HCT116 (cell line): ENCODE measurements around the gene STOML2. TPM values are rescaled to one million over a fixed set of nuclear protein-coding genes. Genes with fewer than 3 reads are reported as not detected.

Source experiments
- ATAC-seq: fragments of 200-7000 bp; cut with Tn5 transposase; 2 replicates; pipeline ENCODE4 v1.9.1; 2020; ENCODE audit warnings: mild to moderate bottlenecking, moderate library complexity
- BruUV-seq: library from RNA; stranded (reverse); fragments of 400-500 nt; replicated peaks from 2 replicates; lab custom pipeline; 2021; lab: Mats Ljungman, UMichigan
- CTCF ChIA-PET: fragments of 300-600 bp; sonication (Branson Sonifier 250); formaldehyde crosslinking; loops from one replicate; lab custom pipeline; 2021; ENCODE audit warnings: antibody characterized with exemption; lab: Charles Lee
- POLR2A ChIA-PET: fragments of 300-600, 350-600 bp; sonication (Branson Sonifier 250); formaldehyde crosslinking; loops from one replicate; lab custom pipeline; 2021; ENCODE audit warnings: antibody characterized with exemption; lab: Charles Lee
- RAD21 ChIA-PET, 2 experiments: fragments of 300-600 bp; sonication (Branson Sonifier 250); formaldehyde crosslinking; loops; one replicate each; lab custom pipeline; 2023; ENCODE audit warnings: low total read pairs in 2 of 2; ENCODE audit not compliant: uncharacterized antibody in 2 of 2, unreplicated experiment in 2 of 2, low non-redundant PET in 1 of 2; lab: Charles Lee
- DNase-seq: peaks from one replicate; pipeline ENCODE4 v3.0.0-alpha.2; 2010; ENCODE audit warnings: low read depth, low spot score
- H2AFZ ChIP-seq: fragments of 200-600 bp; shearing (Covaris generic), sonication (generic); 2 replicates; pipeline ENCODE4 v1.6.1; 2017; ENCODE audit warnings: low read depth, mixed run types, mixed read lengths, antibody characterized with exemption, low read length; ENCODE audit not compliant: poor library complexity, severe bottlenecking
- H3K27ac ChIP-seq: 2 replicates; pipeline ENCODE4 v1.5.1; 2012; ENCODE audit warnings: low read depth, low read length
- H3K27me3 ChIP-seq: fragments of 200-600 bp; sonication (generic); 2 replicates; pipeline ENCODE4 v1.6.1; 2016; ENCODE audit warnings: mixed run types, low read length, mixed read lengths; ENCODE audit not compliant: insufficient read depth
- H3K36me3 ChIP-seq, 2 experiments: fragments of 200-500 bp in 1 of 2; fragments of 200-600 bp in 1 of 2; sonication (Bioruptor generic) in 1 of 2; sonication (generic) in 1 of 2; 2 replicates each; pipeline versions ENCODE4 v1.5.1 to v1.6.1; 2014 to 2016; ENCODE audit warnings: low read length in 2 of 2, inconsistent platforms in 1 of 2, mixed read lengths in 1 of 2, mixed run types in 1 of 2; ENCODE audit not compliant: insufficient read depth in 2 of 2, control insufficient read depth in 1 of 2
- H3K4me1 ChIP-seq, 2 experiments: fragments of 200-600 bp in 1 of 2; sonication (generic) in 1 of 2; 2 replicates each; pipeline versions ENCODE4 v1.5.1 to v1.6.1; 2012 to 2017; ENCODE audit warnings: low read length in 2 of 2, inconsistent platforms in 1 of 2, mild to moderate bottlenecking in 1 of 2, mixed read lengths in 1 of 2, mixed run types in 1 of 2, moderate library complexity in 1 of 2; ENCODE audit not compliant: insufficient read depth in 2 of 2, control insufficient read depth in 1 of 2
- H3K4me2 ChIP-seq: fragments of 200-600 bp; sonication (generic); 2 replicates; pipeline ENCODE4 v1.6.1; 2017; ENCODE audit warnings: mixed run types, low read length, mixed read lengths
- H3K4me3 ChIP-seq, 2 experiments: fragments of 200-600 bp in 1 of 2; sonication (generic) in 1 of 2; replicated peaks in 1 of 2; 2 replicates each; pipeline ENCODE4 v1.5.1; 2011 to 2016; ENCODE audit warnings: low read length in 2 of 2, control low read depth in 1 of 2, low read depth in 1 of 2, mild to moderate bottlenecking in 1 of 2, mixed read lengths in 1 of 2, mixed run types in 1 of 2
- H3K79me2 ChIP-seq: fragments of 200-600 bp; sonication (generic); 2 replicates; pipeline ENCODE4 v1.6.1; 2017; ENCODE audit warnings: mild to moderate bottlenecking, mixed run types, low read length, moderate library complexity, mixed read lengths; ENCODE audit not compliant: insufficient read depth
- H3K9ac ChIP-seq: fragments of 200-600 bp; sonication (generic); 2 replicates; pipeline ENCODE4 v1.6.1; 2016; ENCODE audit warnings: low read length, mixed read lengths
- H3K9me2 ChIP-seq: fragments of 200-600 bp; sonication (generic), shearing (Covaris generic); 2 replicates; pipeline ENCODE4 v1.6.1; 2017; ENCODE audit warnings: mixed run types, mild to moderate bottlenecking, moderate library complexity; ENCODE audit not compliant: insufficient read depth
- H3K9me3 ChIP-seq, 2 experiments: fragments of 200-500 bp in 1 of 2; fragments of 200-600 bp in 1 of 2; sonication (Bioruptor generic) in 1 of 2; sonication (generic) in 1 of 2; 2 replicates each; pipeline ENCODE4 v1.6.1; 2014 to 2017; ENCODE audit warnings: low read length in 2 of 2, mixed read lengths in 2 of 2, inconsistent platforms in 1 of 2, low read depth in 1 of 2, mild to moderate bottlenecking in 1 of 2, mixed run types in 1 of 2, moderate library complexity in 1 of 2; ENCODE audit not compliant: control insufficient read depth in 1 of 2, insufficient read depth in 1 of 2
- H4K20me1 ChIP-seq: fragments of 200-600 bp; sonication (generic), shearing (Covaris generic); 2 replicates; pipeline ENCODE4 v1.6.1; 2017; ENCODE audit warnings: mixed run types, mild to moderate bottlenecking, moderate library complexity; ENCODE audit not compliant: insufficient read depth
- POLR2A ChIP-seq: IDR thresholded peaks from 2 replicates; pipeline ENCODE4 v1.7.0; 2011; ENCODE audit warnings: borderline replicate concordance; ENCODE audit not compliant: insufficient read depth, insufficient read length; ENCODE audit errors: extremely low read depth
- POLR2AphosphoS5 ChIP-seq: IDR thresholded peaks from 2 replicates; pipeline ENCODE4 v1.6.1; 2011; ENCODE audit warnings: mild to moderate bottlenecking, low read depth, low read length, moderate library complexity
- SRF ChIP-seq: IDR thresholded peaks from 2 replicates; pipeline ENCODE4 v1.6.1; 2012; ENCODE audit warnings: low read depth
- TCF7L2 ChIP-seq: IDR thresholded peaks from 2 replicates; pipeline ENCODE4 v1.7.0; 2011; ENCODE audit warnings: borderline replicate concordance, inconsistent platforms; ENCODE audit not compliant: insufficient read depth, insufficient read length; ENCODE audit errors: extremely low read depth
- YY1 ChIP-seq: IDR thresholded peaks from 2 replicates; pipeline ENCODE4 v1.6.1; 2011; ENCODE audit warnings: low read length, low read depth, moderate library complexity, mild to moderate bottlenecking; ENCODE audit not compliant: insufficient replicate concordance; ENCODE audit errors: extremely low read depth
- ZBTB33 ChIP-seq: IDR thresholded peaks from 2 replicates; pipeline ENCODE4 v1.6.1; 2011; ENCODE audit warnings: mild to moderate bottlenecking, low read length, moderate library complexity; ENCODE audit not compliant: insufficient replicate concordance; ENCODE audit errors: extremely low read depth
- ZFX ChIP-seq: fragments of 450-650 bp; IDR thresholded peaks from 2 replicates; pipeline ENCODE4 v1.6.1; 2017
- intact Hi-C: fragments of 100-400 bp; cut with micrococcal nuclease; formaldehyde crosslinking; loops from 2 replicates; pipeline ENCODE4 v1.10.0; 2022
- total RNA-seq: library from RNA; stranded (reverse); gene quantifications from one replicate; pipeline ENCODE4 v1.2.1, GENCODE V29; 2021; ENCODE audit not compliant: unreplicated experiment

Gene STOML2
- total RNA-seq, 1 experiment from 2014 or later, result 245 TPM

GRCh38 chr9:35115680-35116538, 13.0 kb upstream of the STOML2 start, which contains the start of gene ATOSB:
ATOSB (minus strand) TSS chr9:35115862; CDS start chr9:35108274, 7,588 bp downstream.
- Histone ChIP-seq H3K9me3 (no peaks in the 10 kb centered on the region), H3K9me2 (no peaks in the 10 kb centered on the region), H4K20me1 (no peaks in the 10 kb centered on the region), H3K27ac (peak within 1 kb of the TSS; percentile 56), H2AFZ (peak within 1 kb of the TSS; percentile 91), H3K4me1 (peaks cover 35 to 56% of the 10 kb centered on the region in 2 experiments), H3K4me2 (peak within 1 kb of the TSS; percentile 98), H3K36me3 (no peaks in the 10 kb centered on the region), H3K4me3 (peak within 1 kb of the TSS; percentile 58 to 68), H3K9ac (peak within 1 kb of the TSS; percentile 52), H3K27me3 (no peaks in the 10 kb centered on the region), H3K79me2 (no peaks in the 10 kb centered on the region)
- ChIA-PET RAD21 (interaction anchor here in 1 of 2 experiments (1.8 kb wide), 1 partner anchor 143 kb away, joined by 7 read pairs; no protein-coding TSS in a partner anchor), POLR2A (interaction anchor here (0.6 to 1.5 kb wide), 7 partner anchors 13 to 451 kb away, joined by 3 to 10 read pairs (median 4); partner anchors contain the start of genes PIGO, STOML2, UNC13B and VCP), CTCF (interaction anchor here (0.6 to 2.8 kb wide), 20 partner anchors 10 to 488 kb away, joined by 3 to 22 read pairs (median 4); partner anchors contain the start of genes FANCG, PIGO, RUSC2 and STOML2)
- peak; percentile 93 for DNase-seq
- no TSS peak for BruUV-seq
- peak; percentile 73 for ATAC-seq
- intact Hi-C loops, result loop anchor here (1.0 to 10.0 kb wide), 7 partner anchors 46 to 539 kb away; partner anchors contain the start of genes CCDC107, RMRP, SIT1 and UNC13B
- TF ChIP-seq POLR2A (no peak), TCF7L2 (peak; percentile 59), POLR2AphosphoS5 (peak; percentile 59), ZFX (no peak), ZBTB33 (no peak), SRF (no peak), YY1 (no peak)
